HEK293T (cell line): ENCODE data around the gene FNDC3A.

Source experiments
- LEF1 ChIP-seq: fragments of 450-650 bp; IDR thresholded peaks from 2 replicates; pipeline ENCODE4 v1.6.1; 2017; ENCODE audit warnings: mild to moderate bottlenecking, borderline replicate concordance
- SUZ12 ChIP-seq: fragments of 450-650 bp; IDR thresholded peaks from 2 replicates; pipeline ENCODE4 v1.6.1; 2016; ENCODE audit warnings: mild to moderate bottlenecking
- ZNF384 ChIP-seq: fragments of 450-650 bp; IDR thresholded peaks from 2 replicates; pipeline ENCODE4 v1.6.1; 2016

DNA sequence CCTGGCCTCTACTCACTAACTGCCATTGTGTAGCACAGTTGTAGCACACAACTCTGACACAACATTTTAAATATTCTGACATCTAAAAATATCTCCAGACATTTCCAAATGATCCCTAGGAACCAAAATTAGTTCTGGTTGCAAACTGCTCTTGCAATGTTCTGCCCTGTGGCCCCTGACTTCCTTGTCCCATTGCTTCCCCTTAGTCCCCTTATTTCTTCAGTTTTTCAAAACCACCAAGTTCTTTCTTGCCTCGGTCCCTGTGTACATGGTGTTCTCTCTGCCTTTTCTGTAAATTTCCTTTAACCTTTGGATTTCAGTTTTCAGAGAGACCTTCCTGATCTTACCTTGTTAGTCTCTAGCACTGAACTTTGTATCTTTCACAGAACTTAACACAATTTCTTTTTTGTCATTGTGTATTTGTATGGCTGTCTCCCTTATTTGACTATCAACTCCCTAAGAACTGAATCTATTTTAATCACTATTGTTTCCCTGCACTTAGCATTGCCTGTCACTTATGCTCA lies 156.8 kb downstream of the FNDC3A start:
- TF ChIP-seq LEF1 (no peak), SUZ12 (no peak), ZNF384 (no peak)
